GM21360 (cell line): ENCODE data around the gene CPED1.

Source experiments
- ATAC-seq: cut with Tn5 transposase; IDR thresholded peaks from one replicate; pipeline ENCODE4 v1.9.1; 2021; ENCODE audit warnings: mild to moderate bottlenecking, moderate library complexity; ENCODE audit not compliant: unreplicated experiment

Gene CPED1

DNA sequence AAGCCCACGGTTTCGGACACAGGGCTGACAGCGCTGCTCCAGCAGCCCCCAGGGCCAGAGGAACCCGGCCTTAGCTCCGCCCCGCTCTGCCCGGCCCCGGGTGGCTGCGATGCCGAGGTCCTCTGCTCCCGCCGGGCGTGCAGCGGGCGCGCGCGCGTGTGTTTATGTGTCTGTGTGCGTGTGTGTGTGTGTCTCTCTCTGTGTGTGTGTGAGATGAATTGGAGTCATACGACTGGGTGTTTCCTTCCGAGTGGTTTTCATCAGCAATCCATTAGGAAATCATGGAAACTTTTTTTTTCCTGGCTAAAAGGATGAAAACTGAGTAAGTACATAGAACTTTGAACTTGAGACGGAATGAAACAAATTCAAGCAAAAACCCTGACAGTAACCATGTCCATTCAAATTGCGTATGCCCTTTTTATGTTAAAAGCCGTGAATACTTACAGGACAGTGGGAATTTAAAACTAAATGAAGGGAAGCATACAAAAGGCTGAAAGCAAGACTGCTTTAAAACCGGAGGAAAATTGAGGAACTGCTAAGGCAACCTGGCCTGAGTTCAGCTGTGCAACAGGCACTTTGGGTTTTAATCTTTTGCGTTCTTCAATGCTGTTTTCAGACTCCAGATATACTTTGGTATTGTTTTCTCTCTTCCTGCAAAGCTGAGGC, at the start of gene CPED1:
TSS of gene CPED1 (plus strand) at position 121 of the 666 bp plus-strand sequence. CDS start 911 bp downstream, outside the sequence.
- peak; percentile 60 for ATAC-seq

DNA sequence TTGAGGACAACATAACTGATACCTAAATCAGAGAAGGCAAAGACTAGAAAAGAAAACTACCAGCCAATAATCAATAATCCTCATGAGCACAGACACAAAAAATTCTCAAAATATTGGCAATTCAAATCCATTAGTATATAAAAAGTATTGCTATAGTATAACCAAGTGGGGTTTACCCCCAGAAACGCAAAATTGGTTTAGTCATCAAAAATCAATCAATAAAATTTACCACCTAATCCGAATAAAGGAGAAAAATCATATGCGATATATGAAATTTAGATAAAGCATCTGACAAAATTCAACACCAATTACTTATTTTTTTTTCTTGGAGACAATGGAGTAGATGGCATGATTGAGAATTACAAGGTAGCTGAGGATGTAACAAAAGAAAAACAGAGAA, 49.2 kb upstream of the CPED1 start:
- ATAC-seq = no peak

- peak; percentile 75 for ATAC-seq
Observed at GRCh38 chr7:120941064-120941463, 47.4 kb upstream of the CPED1 start.

DNA sequence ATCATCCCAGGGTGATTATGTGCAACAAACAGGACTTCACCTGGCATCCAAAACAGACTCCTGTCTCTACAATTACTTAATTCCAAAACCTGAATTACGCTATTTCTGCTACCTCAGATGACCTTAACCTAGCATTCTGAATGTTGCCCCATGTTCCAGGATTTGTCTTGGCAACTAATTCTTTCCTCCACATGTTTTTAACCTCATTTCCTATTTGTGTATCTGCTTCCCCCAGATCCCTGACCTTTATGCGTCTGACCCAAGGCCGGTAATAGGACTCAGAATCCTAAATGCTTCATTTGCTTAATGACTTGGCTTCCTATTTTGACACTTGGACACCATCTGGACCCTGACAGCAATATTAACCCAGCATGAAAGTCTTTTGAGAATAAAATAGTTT, 46.7 kb upstream of the CPED1 start:
- ATAC-seq = no peak

DNA sequence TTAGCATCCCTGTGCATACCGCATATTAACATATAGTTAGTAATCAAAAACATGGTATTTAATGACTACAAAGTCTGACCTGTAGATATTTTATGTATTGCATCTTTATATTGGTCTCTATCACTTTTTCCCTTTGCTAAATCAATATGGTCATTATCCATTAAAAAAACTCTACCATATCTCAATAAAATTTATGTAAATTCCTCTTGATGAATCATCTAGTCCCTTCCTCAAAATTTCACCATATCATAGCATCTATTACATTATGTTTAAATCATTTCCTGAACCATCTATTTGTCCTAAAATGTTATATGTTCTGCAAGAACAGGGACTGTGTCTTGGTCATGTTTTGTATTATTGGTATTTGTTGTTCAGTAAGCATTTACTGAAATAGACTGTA, 45.6 kb upstream of the CPED1 start:
- ATAC-seq = no peak

GRCh38 chr7:120944826-120945562, 43.5 kb upstream of the CPED1 start:
- no peak for ATAC-seq

GRCh38 chr7:120947980-120948379, 40.5 kb upstream of the CPED1 start:
- ATAC-seq = no peak

- no peak for ATAC-seq
Observed at GRCh38 chr7:120949393-120949911, 39.1 kb upstream of the CPED1 start.

DNA sequence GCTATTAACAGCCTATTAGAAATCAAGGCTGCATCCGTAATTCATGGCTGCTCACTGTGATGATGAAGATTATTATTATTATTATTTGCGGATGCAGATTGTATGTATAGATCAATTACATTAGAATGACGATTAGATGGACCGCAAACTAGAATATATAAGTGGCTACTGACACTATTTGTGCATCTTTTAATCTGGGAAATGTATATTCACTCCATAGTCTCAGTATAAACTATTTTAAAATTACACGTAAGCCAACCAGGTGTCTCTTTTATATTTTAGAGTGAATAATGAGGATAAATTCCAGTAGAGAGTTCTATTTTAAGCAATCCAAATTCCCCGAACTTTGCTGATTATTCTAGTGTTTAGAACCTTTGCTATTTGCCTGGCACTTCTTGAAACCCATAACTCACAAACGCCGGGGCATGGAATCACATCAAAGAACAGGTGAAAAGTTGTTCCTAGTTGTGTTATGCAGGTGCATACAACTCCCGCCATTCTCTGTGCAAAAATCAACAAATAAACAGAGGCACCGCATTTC, 38.4 kb upstream of the CPED1 start:
- no peak for ATAC-seq

GRCh38 chr7:120950539-120951308, 37.8 kb upstream of the CPED1 start, which contains the start of gene ING3:
ING3 (plus strand) TSS chr7:120950777; CDS start chr7:120950897, 120 bp downstream.
- ATAC-seq = peak; percentile 96

- no peak for ATAC-seq
Observed at GRCh38 chr7:120951309-120951699, 37.2 kb upstream of the CPED1 start.

- ATAC-seq = no peak
Observed at GRCh38 chr7:120951826-120952225, 36.7 kb upstream of the CPED1 start.

DNA sequence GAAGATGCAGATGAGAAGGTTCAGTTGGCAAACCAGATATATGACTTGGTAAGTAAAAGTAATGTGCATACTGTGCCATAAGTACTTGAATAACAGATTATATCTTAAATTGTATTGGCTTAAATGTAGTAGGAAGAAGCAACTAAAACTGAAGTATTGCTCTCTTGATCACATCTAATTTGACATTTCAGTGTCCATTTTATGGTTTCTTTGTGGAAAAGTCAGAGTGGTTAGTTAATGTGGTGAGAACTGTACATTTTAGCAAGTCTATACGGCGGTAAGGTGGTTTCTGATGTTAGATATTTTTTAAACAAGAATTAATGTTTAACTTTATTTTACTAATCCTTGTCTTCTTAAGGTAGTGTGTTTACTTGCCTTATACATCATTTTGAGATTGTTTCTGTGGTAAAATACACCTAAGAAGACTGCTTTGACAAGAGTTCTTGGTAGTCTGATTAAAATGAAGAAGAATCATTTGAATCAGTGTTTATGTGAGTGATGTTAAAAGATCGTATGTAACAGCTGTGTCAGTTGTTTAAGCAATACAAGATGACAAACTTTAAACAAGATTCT, 32.8 kb upstream of the CPED1 start:
- no peak for ATAC-seq

GRCh38 chr7:120959929-120960484, 28.5 kb upstream of the CPED1 start:
- ATAC-seq = no peak

- no peak for ATAC-seq
Observed at GRCh38 chr7:120960714-120961113, 27.8 kb upstream of the CPED1 start.

GRCh38 chr7:120961638-120962173, 26.8 kb upstream of the CPED1 start:
- ATAC-seq = no peak

DNA sequence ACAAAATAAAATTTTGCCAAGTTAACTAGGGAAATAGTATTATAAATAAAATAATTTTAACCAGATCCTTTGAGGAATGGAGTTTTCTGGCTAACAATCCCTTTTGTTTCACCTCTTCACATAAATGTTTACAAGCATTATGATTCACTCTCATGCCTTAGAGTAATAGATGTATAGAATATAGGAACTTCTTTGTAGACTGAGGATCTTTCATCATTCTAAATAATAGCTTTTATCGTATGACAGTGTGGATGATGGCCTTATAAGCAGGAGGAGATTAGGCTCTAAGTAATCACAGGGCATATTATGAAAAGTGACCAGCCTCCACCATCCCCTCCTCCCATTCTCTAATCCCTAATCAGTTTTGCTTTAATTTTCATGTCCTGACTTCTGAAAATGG, 24.4 kb upstream of the CPED1 start:
- ATAC-seq = no peak

GRCh38 chr7:120966961-120967360, 21.6 kb upstream of the CPED1 start:
- ATAC-seq = no peak

GRCh38 chr7:120973849-120974248, 14.7 kb upstream of the CPED1 start:
- ATAC-seq = no peak
